Lower lobe of right lung (tissue), 2 donors: ENCODE results near the gene CDKAL1. TPM values are rescaled to one million over a fixed set of nuclear protein-coding genes. Genes with fewer than 3 reads are reported as not detected.

Experiments
- ATAC-seq, 2 donors: fragments of 200-7000 bp; cut with Tn5 transposase; one replicate each; pipeline ENCODE4 v1.9.1; 2020 to 2022; ENCODE audit warnings: mild to moderate bottlenecking in 2 of 2, moderate library complexity in 2 of 2
- DNase-seq: peaks from one replicate; pipeline ENCODE4 v3.0.0-alpha.2; 2020
- H3K27ac ChIP-seq: fragments of 200-600 bp; one replicate; pipeline ENCODE4 v1.8.0; 2022
- H3K27me3 ChIP-seq: fragments of 200-600 bp; one replicate; pipeline ENCODE4 v1.8.0; 2022; ENCODE audit warnings: low read depth
- H3K36me3 ChIP-seq: fragments of 200-600 bp; one replicate; pipeline ENCODE4 v1.8.0; 2022; ENCODE audit warnings: mild to moderate bottlenecking
- H3K4me1 ChIP-seq: fragments of 200-600 bp; one replicate; pipeline ENCODE4 v1.8.0; 2022
- H3K4me3 ChIP-seq: fragments of 200-600 bp; one replicate; pipeline ENCODE4 v1.8.0; 2022; ENCODE audit warnings: mild to moderate bottlenecking
- H3K9me3 ChIP-seq: fragments of 200-600 bp; one replicate; pipeline ENCODE4 v1.8.0; 2022
- CTCF ChIP-seq: fragments of 200-600 bp; IDR thresholded peaks from one replicate; pipeline ENCODE4 v1.8.0; 2022; ENCODE audit warnings: antibody characterized with exemption, mild to moderate bottlenecking
- intact Hi-C: fragments of 100-400 bp; cut with DNase I; formaldehyde crosslinking; loops from one replicate; pipeline ENCODE4 v1.11.0; 2022
- total RNA-seq: library from RNA; stranded (reverse); fragmentation: NEBNext Ultra II Directional; extraction: Animal tissue kit (Norgen Biotek cat#: 25700); gene quantifications from one replicate; pipeline ENCODE4 v1.2.1, GENCODE V29; 2021
- donor health status: DM: no; HTN: yes; CAD: no; lungs with severe emphysema.

Gene CDKAL1
- total RNA-seq, 1 donor from 2014 or later = 16.0 TPM

DNA sequence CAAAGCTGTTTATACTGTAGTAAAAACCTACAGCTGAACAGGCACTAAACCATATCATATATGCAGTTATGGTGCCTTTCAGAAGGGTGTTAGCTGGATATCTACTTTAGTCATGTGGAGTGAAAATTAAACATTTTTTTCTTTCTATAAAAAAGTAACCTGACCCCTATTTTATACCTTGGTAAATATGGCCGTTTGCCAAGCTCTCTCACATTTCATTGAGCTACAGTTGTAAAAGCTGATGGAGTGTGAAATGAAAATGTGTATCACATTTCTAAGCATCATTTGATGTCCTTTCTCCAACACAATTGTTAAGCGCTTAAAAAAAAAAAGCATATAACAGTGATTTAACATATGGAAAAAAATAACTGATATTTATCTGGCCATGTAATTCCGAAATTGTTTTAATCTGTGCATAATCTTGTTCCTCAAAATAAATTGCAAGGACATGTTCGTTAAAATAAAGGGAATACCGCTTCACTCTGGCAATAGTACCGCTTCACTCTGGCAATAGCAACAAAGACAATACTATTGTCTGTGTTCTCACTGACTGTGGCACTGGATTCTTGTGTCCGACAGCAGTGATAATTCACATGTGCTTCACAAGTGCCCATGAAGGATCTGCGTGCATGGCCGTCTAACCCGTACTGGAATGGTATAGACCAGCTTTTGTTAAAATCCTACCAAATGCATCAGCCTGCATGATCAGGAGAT lies 667.5 kb downstream of the CDKAL1 start:
- Histone ChIP-seq H3K27ac (no peak overlapping the region), H3K36me3 (no peaks in the 10 kb centered on the region), H3K4me3 (no peak overlapping the region), H3K9me3 (no peaks in the 10 kb centered on the region), H3K4me1 (peaks cover 7% of the 10 kb centered on the region), H3K27me3 (no peaks in the 10 kb centered on the region)
- DNase-seq = no peak
- no peak for ATAC-seq
- TF ChIP-seq CTCF = no peak
- intact Hi-C loops = no loop called here

- H3K27ac ChIP-seq = no peak overlapping the region
- no peaks in the 10 kb centered on the region for H3K36me3 ChIP-seq
- no peak overlapping the region for H3K4me3 ChIP-seq
- no peaks in the 10 kb centered on the region for H3K27me3 ChIP-seq
- intact Hi-C loops = no loop called here
- DNase-seq (no peak), ATAC-seq (no peak)
- no peaks in the 10 kb centered on the region for H3K9me3 ChIP-seq
- H3K4me1 ChIP-seq = peaks cover 7% of the 10 kb centered on the region
- TF ChIP-seq CTCF = no peak
Observed at GRCh38 chr6:21202521-21202920, 668.3 kb downstream of the CDKAL1 start.

- intact Hi-C loops = no loop called here
- H3K36me3 ChIP-seq = no peaks in the 10 kb centered on the region
- H3K4me3 ChIP-seq = no peak overlapping the region
- H3K4me1 ChIP-seq = peaks cover 7% of the 10 kb centered on the region
- no peaks in the 10 kb centered on the region for H3K9me3 ChIP-seq
- no peak overlapping the region for H3K27ac ChIP-seq
- no peak for TF ChIP-seq CTCF
- ATAC-seq (no peak), DNase-seq (no peak)
- H3K27me3 ChIP-seq = no peaks in the 10 kb centered on the region
Observed at GRCh38 chr6:21204951-21205350, 670.7 kb downstream of the CDKAL1 start.

- H3K27ac ChIP-seq = no peak overlapping the region
- H3K9me3 ChIP-seq = no peaks in the 10 kb centered on the region
- DNase-seq (no peak), ATAC-seq (no peak)
- H3K4me1 ChIP-seq = no peaks in the 10 kb centered on the region
- no peaks in the 10 kb centered on the region for H3K27me3 ChIP-seq
- intact Hi-C loops = no loop called here
- H3K36me3 ChIP-seq = no peaks in the 10 kb centered on the region
- H3K4me3 ChIP-seq = no peak overlapping the region
- TF ChIP-seq CTCF = no peak
Observed at GRCh38 chr6:21208081-21208795, 674.0 kb downstream of the CDKAL1 start.

DNA sequence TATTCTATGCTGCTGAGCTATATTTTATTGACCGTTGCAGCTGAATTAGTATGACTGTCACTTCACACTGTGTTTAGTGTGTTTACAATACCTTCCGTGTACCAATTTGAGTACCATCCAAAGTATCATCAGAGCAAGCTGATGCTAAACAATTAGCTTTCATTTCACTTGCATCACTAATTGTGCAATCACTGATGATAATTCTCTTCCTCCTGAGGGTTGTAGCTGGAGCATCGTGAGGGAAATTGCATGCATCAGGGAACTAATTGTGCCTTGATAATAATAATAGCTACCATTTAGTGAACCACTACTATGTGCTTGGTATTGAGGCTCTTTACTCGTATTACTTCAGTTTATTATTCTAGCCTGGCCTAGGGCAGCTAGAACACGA lies 674.5 kb downstream of the CDKAL1 start:
- Histone ChIP-seq H3K4me1 (no peaks in the 10 kb centered on the region), H3K36me3 (no peaks in the 10 kb centered on the region), H3K4me3 (no peak overlapping the region), H3K27ac (no peak overlapping the region), H3K9me3 (no peaks in the 10 kb centered on the region), H3K27me3 (no peaks in the 10 kb centered on the region)
- intact Hi-C loops = no loop called here
- DNase-seq = no peak
- no peak for ATAC-seq
- no peak for TF ChIP-seq CTCF
